SK-N-SH (cell line): ENCODE data around the gene UNCX.

Experiments used
- CTCF ChIP-seq: fragments of 200-600 bp; sonication (generic); IDR thresholded peaks from 2 replicates; pipeline ENCODE4 v1.6.1; 2017; ENCODE audit warnings: antibody characterized with exemption, mild to moderate bottlenecking, moderate library complexity
- MEF2A ChIP-seq: IDR thresholded peaks from 2 replicates; pipeline ENCODE4 v1.4.0; 2012; ENCODE audit warnings: low read depth, borderline replicate concordance
- POLR2AphosphoS5 ChIP-seq: IDR thresholded peaks from 2 replicates; pipeline ENCODE4 v1.6.1; 2012; ENCODE audit warnings: low read depth, low read length
- SIN3A ChIP-seq: IDR thresholded peaks from 2 replicates; pipeline ENCODE4 v1.6.1; 2012; ENCODE audit warnings: low read depth, mild to moderate bottlenecking, low read length, moderate library complexity, borderline replicate concordance
- TAF1 ChIP-seq: IDR thresholded peaks from 2 replicates; pipeline ENCODE4 v1.6.1; 2012; ENCODE audit warnings: low read depth, mild to moderate bottlenecking, low read length, moderate library complexity, borderline replicate concordance
- ZBTB33 ChIP-seq: IDR thresholded peaks from 2 replicates; pipeline ENCODE4 v1.4.0; 2012; ENCODE audit warnings: low read depth, borderline replicate concordance

- TF ChIP-seq POLR2AphosphoS5 (no peak), MEF2A (no peak), SIN3A (no peak), ZBTB33 (no peak), CTCF (no peak), TAF1 (no peak)
Observed at GRCh38 chr7:1271656-1272055, 39.0 kb downstream of the UNCX start.
